ENCODE results near the gene CCDC92. TPM values are rescaled to one million over a fixed set of nuclear protein-coding genes. Genes with fewer than 3 reads are reported as not detected.

The CCDC92 gene, protein sequence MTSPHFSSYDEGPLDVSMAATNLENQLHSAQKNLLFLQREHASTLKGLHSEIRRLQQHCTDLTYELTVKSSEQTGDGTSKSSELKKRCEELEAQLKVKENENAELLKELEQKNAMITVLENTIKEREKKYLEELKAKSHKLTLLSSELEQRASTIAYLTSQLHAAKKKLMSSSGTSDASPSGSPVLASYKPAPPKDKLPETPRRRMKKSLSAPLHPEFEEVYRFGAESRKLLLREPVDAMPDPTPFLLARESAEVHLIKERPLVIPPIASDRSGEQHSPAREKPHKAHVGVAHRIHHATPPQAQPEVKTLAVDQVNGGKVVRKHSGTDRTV
- total RNA-seq, result 15.9 and 16.6 TPM in 2 replicates

GRCh38 chr12:123972457-123973401, at the start of gene CCDC92, which contains the start of gene ZNF664:
Gene CCDC92 (minus strand): TSS chr12:123972831. CDS start chr12:123944305, 28,526 bp downstream.
Gene ZNF664 (plus strand): TSS chr12:123973215. CDS start chr12:124012145, 38,930 bp downstream.

Other genes with a start within 250 kb of the CCDC92 start
- gene DNAH10, start 210.5 kb downstream of the CCDC92 start, total RNA-seq, result under 0.01 TPM in 2 replicates
- gene ZNF664, start 384 bp upstream of the CCDC92 start, total RNA-seq, result 17.8 TPM in 2 replicates